Fibroblast of villous mesenchyme (primary cell): Measurements from ENCODE around the gene SLC22A17. TPM values are rescaled to one million over a fixed set of nuclear protein-coding genes. Genes with fewer than 3 reads are reported as not detected.
A peak's percentile ranks its signal among the peaks of the same experiment; 100 is the strongest.

Source experiments
- DNase-seq: peaks from one replicate; pipeline ENCODE4 v3.0.0-alpha.2; 2010; ENCODE audit warnings: low read depth
- H3K4me3 ChIP-seq: 2 replicates; pipeline ENCODE4 v1.5.1; 2011; ENCODE audit warnings: low read depth, mild to moderate bottlenecking, low read length
- CTCF ChIP-seq: IDR thresholded peaks from 2 replicates; pipeline ENCODE4 v1.5.1; 2012; ENCODE audit warnings: low read depth, mild to moderate bottlenecking, low read length; ENCODE audit not compliant: insufficient read depth
- total RNA-seq: library from RNA; depleted of rRNA; stranded (reverse); fragments of >200 nt; gene quantifications from 2 replicates; pipeline ENCODE4 v1.2.3, GENCODE V29; 2012

Gene SLC22A17
- total RNA-seq, 1 donor, result 16.4 TPM

- no peak overlapping the region for H3K4me3 ChIP-seq
- no peak for DNase-seq
- no peak for TF ChIP-seq CTCF
Observed at GRCh38 chr14:23349156-23349845, 3.4 kb downstream of the SLC22A17 start.

- H3K4me3 ChIP-seq, result no peak overlapping the region
- DNase-seq, result no peak
- TF ChIP-seq CTCF, result no peak
Observed at GRCh38 chr14:23348297-23348655, 4.4 kb downstream of the SLC22A17 start.

GRCh38 chr14:23347406-23348296 lies 5.0 kb downstream of the SLC22A17 start:
- TF ChIP-seq CTCF, result no peak
- H3K4me3 ChIP-seq, result no peak overlapping the region
- DNase-seq, result no peak

GRCh38 chr14:23346693-23347405 lies 5.8 kb downstream of the SLC22A17 start:
- no peak for TF ChIP-seq CTCF
- no peak overlapping the region for H3K4me3 ChIP-seq
- DNase-seq, result no peak

GRCh38 chr14:23345987-23346692 lies 6.5 kb downstream of the SLC22A17 start:
- no peak overlapping the region for H3K4me3 ChIP-seq
- no peak for DNase-seq
- TF ChIP-seq CTCF, result no peak

GRCh38 chr14:23344481-23344880 lies 8.2 kb downstream of the SLC22A17 start:
- H3K4me3 ChIP-seq, result no peak overlapping the region
- DNase-seq, result no peak
- peak; percentile 12 for TF ChIP-seq CTCF
